HG03354 (cell line): ENCODE data around the gene TM9SF2.
"Not testable (repeated sequence)": the region's sequence is repeated elsewhere in the genome, so short reads cannot be mapped to it uniquely, and the experiment has no call there.

Experiments
- ATAC-seq: cut with Tn5 transposase; IDR thresholded peaks from one replicate; pipeline ENCODE4 v1.9.1; 2021; ENCODE audit warnings: mild to moderate bottlenecking; ENCODE audit not compliant: unreplicated experiment, poor library complexity, severe bottlenecking

Gene TM9SF2

GRCh38 chr13:99489028-99489427, 12.2 kb upstream of the TM9SF2 start:
- no peak for ATAC-seq

- ATAC-seq: not testable (repeated sequence)
Observed at GRCh38 chr13:99491750-99492149, 9.5 kb upstream of the TM9SF2 start.

DNA sequence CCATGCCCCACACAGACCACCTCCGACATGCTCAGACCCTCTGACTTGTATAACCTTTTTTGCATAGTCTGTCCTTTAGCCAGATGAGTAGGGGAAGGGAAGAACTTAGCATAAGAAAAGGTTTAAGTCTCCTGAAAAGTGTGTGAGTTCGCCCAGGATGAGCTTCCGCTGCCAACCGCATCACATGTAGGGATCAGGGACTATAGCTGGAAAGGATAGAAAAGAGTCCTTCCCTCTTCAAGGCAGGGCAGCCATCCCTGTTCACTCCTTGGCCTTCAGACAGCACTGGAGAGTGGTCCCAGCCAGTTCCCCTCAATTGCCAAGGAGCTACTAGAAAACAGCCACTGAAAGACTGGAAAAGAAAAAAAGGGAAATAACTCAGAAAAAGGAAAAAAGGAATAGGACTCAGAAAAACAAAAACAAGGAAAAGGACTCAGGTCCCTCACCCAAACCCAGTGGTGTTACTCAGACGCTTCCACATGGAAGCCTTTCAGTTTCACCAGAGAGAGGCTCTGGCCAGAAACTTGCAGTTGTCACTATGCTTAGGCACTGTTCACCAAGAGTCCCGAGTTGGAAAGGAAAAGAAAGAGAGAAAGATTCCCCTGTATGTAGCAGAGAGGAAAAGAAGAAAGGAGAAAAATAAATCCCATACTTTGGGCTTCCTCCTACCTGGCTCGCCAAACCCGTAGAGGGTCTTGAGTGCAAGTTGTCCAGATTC, 5.6 kb upstream of the TM9SF2 start:
- ATAC-seq: no peak

DNA sequence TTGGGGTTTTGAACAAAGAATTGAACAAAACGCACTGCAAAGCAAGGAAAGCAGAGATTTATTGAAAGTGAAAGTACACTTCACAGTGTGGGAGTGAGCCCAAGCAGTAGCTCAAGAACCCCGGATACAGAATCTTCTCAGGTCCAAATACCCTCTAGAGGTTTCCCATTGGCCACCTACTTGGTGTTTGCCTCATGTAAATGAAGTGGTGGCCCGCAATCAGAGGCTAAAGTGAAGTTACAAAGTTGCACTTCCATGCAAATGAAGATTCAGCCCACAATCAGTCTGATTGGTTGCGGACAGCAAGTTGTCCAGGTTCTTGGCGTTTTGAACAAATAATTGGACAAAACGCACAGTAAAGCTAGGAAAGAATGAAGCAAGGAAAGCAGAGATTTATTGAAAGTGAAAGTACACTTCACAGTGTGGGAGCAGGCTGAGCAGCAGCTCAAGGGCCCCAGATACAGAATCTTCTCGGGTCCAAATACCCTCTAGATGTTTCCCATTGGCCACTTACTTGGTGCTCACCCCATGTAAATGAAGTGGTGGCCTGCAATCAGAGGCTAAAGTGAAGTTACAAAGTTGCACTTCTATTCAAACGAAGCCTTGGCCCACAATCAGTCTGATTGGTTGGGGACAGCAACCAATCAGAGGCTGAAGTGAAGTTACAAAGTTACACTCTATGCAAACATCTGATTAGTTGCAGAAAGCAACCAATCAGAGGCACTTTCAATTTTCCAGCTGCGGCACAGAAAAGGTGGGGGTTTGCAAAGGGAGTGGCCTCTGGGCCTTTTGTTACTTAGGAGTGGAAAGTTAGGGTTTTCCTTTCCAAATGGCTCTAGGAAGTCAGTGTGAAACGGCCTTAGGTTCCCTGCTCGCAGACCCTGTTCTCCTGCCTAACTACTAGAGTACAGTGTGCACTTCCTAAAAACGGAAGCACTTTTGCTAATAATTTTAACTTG, 4.8 kb upstream of the TM9SF2 start:
- peak; percentile 41 for ATAC-seq

DNA sequence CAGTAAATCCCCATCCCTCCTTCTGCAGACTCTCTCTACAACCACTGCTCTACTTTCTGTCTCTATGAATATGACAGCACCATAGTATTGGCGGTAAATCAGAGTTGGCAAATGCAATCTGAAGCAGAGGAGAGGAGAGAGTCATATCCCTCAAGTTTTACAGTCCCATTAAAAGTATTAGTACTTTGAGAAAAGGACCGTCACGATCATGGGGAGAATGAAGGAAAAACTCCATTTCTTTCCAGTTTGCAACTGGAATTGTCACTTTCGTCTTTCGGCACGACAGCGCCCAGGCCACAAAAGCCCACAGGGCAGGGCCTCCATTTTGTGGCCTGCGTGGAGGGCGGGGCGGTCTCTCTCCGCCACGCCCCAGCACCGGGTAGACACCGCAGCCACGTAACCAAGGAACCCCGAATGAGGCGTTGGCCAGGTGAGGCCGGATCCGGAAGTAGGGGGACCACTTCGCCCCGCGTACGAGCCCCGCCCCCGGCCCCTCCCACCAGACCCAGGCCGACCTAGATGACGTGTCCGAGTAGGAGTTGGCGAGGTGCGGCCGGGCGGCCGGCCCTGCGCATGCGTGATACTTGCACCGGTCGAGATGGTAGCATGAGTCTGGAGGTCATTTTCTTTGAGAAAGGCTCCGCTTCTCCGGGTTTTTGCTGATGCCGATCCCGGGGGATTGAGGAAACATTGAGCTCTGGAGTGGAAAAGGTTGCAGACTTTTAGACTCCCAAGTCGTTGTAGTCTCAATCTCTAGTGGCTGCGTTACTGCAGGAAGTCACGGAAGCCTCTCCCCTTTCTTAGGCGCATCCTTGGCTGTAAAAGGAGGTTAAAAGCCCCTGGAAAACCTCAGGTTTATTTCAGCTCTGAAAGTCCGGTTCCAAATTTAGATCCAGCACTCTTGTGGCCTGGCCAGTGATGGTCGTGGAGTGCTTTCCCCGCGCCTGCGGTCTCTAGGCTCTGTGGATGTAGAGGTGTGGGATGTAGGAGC, 2.8 kb upstream of the TM9SF2 start:
- ATAC-seq: peak; percentile 63

DNA sequence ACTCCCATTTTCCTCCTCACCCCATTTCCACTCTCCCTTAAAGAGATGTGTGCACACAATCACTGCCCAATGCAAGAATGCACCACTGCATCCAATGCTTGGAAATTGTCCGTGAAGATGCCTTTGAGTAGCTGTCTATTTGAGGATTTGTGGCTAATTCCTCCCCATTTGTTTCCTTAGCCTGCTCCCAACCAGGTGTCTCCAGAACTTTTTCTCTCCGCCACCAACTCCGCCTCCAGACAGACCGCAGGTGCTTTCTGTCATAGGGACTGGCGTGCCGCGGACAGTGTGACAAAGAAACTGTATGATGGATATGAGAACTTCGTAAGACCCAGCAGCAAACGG, 461 bp upstream of the TM9SF2 start:
- ATAC-seq: peak; percentile 7

GRCh38 chr13:99501848-99502301, 603 bp downstream of the TM9SF2 start:
- ATAC-seq: no peak

DNA sequence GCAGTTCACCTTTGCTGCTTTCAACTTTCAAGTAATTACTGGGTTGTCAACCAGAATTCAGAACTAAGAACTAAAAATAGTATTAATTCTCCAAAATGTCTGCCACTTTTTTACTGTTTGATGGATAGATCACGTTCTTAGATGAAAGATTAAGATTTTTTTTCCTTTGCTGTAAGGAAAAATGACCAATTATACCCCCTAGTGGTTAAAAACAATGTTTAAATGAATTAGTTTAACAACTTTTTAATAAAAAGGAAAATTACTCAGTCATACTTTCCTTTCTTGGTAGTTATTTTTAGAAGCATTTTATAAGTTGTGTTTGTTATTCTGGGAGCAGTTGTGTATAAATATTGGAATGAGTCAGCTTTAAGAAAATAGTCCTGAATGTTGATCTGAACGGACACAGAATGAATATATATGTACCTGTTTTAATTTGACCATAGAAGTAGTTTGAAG, 4.6 kb downstream of the TM9SF2 start:
- no peak for ATAC-seq

- ATAC-seq: peak; percentile 82
Observed at GRCh38 chr13:99506634-99507033, 5.4 kb downstream of the TM9SF2 start.

GRCh38 chr13:99507054-99507453, 5.8 kb downstream of the TM9SF2 start:
- ATAC-seq: peak; percentile 22

- no peak for ATAC-seq
Observed at GRCh38 chr13:99507551-99507950, 6.3 kb downstream of the TM9SF2 start.

GRCh38 chr13:99507986-99508385, 6.7 kb downstream of the TM9SF2 start:
- no peak for ATAC-seq

GRCh38 chr13:99509479-99509878, 8.2 kb downstream of the TM9SF2 start:
- ATAC-seq: no peak

DNA sequence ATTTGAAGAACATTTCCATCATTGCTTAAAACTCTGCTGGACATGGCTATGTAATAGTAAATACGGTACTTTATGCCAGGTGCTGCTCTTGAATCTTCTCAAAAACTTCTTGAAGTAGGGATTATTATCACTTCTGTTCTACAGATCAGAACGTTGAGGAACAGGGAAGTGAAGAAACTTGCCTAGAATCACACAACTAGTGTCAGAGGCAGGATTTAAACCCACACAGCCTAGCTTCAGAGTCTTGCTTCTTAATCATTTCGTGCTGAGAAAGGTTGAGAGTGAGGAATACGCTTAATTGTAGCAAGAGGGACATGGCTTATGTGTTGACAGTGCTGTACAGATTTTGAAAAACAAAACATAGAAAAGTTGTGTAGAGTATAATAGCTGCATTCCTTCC, 13.5 kb downstream of the TM9SF2 start:
- no peak for ATAC-seq

GRCh38 chr13:99516153-99516929, 15.1 kb downstream of the TM9SF2 start:
- no peak for ATAC-seq

GRCh38 chr13:99517577-99517976, 16.3 kb downstream of the TM9SF2 start:
- ATAC-seq: no peak

DNA sequence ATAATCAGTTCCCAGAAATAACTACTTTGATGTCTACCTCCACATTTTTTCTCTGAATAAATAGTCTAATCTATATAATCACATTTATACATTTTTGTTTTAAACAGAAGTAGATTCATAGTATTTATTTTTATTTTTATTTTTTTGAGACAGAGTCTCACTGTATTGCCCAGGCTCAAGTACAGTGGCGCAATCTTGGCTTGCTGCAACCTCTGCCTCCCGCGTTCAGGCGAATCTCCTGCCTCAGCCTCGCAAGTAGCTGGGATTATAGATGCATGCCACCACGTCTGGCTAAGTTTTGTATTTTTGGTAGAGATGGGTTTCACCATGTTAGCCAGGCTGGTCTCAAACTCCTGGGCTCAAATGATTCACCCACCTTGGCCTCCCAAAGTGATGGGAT, 16.7 kb downstream of the TM9SF2 start:
- ATAC-seq: no peak

GRCh38 chr13:99522298-99522697, 21.0 kb downstream of the TM9SF2 start:
- ATAC-seq: no peak

DNA sequence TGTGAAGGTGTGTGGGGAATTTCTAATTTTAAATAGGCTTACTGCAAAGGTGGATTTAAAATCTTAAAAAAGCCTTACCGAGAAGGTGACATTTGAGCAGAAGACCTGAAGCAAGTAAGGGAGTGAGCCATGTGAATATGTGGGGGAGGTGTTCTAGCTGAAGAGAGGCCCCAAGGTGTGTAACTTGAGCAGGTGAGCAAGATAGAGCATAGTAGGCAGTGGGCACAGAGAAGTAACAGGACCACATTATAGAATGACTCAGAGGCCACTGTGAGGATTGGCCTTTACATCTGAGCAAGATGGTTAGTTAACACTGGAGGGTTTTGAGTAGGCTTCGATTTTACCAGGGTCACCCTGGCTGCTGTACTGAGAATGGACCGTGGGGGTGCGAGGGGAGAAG, 22.6 kb downstream of the TM9SF2 start:
- no peak for ATAC-seq
